HG02852 (cell line): ENCODE data around the gene TP53INP2.
A peak's percentile ranks its signal among the peaks of the same experiment; 100 is the strongest.
"Not testable (repeated sequence)": the region's sequence is repeated elsewhere in the genome, so short reads cannot be mapped to it uniquely, and the experiment has no call there.

Experiments used
- ATAC-seq: cut with Tn5 transposase; IDR thresholded peaks from one replicate; pipeline ENCODE4 v1.9.1; 2021; ENCODE audit warnings: mild to moderate bottlenecking, moderate library complexity; ENCODE audit not compliant: unreplicated experiment

The TP53INP2 gene

DNA sequence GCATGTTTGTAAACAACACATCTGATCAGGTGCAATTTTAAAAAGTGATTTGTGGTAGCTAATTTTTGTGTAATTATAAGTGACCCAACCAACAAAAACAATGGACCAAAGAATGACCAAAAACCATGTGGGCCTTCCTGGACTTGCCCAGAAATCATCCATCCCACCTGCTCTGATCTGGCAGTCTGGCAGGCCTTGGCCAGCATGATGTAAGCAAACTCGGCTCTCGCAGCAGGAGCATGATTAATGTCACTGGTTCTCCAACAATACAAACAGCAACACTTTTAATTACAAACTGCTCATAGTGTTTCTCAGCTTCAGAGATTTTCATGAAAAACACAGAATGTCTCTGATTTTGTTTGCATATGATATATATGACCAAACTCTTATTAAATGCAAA is 16.1 kb downstream of the TP53INP2 start:
- no peak for ATAC-seq

- ATAC-seq, result not testable (repeated sequence)
Observed at GRCh38 chr20:34722560-34722959, 18.4 kb downstream of the TP53INP2 start.

DNA sequence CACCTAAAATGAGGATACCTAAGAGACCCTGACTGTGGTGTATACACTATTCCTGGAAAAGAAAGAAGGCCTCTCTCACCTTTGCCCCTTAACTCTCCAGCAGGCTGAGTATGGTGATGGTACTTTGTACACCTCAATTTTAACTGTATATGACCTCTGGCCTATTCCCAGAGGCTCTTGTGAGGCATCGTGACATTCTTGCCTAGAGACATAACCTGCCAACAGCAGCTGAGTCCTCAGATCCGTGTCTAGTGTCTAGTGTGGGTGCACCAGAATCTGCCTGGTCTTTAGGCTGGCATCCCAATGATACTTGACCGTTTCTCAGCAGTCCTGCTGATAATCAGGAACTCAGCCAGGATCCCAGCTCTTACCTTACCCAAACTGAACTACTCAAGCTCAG is 20.0 kb downstream of the TP53INP2 start:
- no peak for ATAC-seq

GRCh38 chr20:34729416-34729815 is 25.3 kb downstream of the TP53INP2 start:
- no peak for ATAC-seq

GRCh38 chr20:34732523-34732922 is 28.4 kb downstream of the TP53INP2 start:
- ATAC-seq, result no peak

DNA sequence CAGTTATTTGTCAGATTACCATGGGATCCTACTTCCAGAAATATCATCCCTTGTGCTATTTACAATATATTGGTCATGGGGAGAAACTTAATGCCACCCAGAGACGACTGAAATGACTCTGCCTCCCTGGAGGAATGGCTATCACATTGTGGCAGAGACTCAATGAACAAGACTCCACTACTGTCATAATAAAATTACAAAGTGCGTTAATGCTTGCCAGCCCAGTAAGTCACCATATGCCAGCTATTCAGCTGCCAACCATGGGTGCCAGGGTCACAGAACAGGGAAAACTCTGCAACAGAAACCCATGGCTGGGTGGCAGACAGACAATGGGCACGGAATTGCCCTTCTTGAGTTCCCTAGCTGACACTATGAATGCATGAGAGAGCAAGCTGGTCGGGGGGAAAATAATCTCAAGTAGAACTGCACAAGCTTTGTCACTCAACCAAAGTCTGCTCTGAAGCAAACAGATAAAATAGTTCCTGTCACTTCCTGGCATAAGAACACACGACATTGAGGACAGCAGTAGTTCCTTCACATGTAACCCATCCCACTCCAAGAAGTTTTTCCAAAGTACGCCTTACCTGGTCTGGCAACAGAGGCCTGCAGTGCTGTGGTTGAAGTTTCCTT is 32.1 kb downstream of the TP53INP2 start:
- no peak for ATAC-seq

GRCh38 chr20:34743039-34743438 is 38.9 kb downstream of the TP53INP2 start:
- no peak for ATAC-seq

GRCh38 chr20:34744340-34744739 is 40.2 kb downstream of the TP53INP2 start:
- ATAC-seq, result no peak

DNA sequence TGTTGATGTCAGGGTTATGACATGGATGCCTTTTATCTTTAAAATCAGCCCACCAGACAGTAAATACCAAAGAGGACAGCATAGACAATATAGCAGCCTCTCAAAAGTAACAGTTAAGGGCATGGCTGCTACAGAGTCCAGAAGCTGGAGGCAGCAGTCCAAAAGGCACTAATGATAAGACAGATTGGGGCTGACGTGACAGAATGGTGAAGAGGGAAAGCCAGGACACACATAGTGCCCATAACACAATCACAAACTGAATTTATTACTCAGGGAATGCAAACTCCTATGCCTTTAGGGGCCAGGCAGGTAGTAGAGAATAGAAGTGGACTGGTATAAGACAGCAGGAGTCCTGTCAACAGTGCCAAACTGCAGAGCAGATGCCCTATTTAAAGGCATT is 40.7 kb downstream of the TP53INP2 start:
- ATAC-seq, result no peak

GRCh38 chr20:34746674-34747073 is 42.5 kb downstream of the TP53INP2 start:
- ATAC-seq, result no peak

DNA sequence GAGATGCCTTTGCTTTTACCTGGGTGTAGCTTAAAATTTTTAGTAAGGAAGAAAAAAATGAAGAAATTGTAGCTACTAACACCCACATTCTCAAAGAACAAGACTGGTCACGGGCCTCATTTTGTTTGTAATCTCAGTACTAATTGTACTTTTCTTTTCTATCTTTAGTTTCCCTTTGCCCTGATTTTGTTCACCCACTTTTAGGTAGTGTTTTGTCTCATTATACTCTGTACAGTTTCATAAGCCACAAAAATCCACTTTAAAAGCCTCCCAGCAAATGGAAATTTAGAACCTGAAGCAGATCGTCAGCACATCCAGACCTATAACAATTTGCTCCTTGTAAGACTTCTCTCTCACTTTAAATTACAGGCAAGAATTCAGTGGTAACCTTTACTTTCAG is 43.3 kb downstream of the TP53INP2 start:
- no peak for ATAC-seq

- no peak for ATAC-seq
Observed at GRCh38 chr20:34748709-34749108, 44.6 kb downstream of the TP53INP2 start.

GRCh38 chr20:34750484-34750883 is 46.3 kb downstream of the TP53INP2 start:
- no peak for ATAC-seq

GRCh38 chr20:34751453-34751852 is 47.3 kb downstream of the TP53INP2 start:
- no peak for ATAC-seq

GRCh38 chr20:34753706-34754461 is 49.7 kb downstream of the TP53INP2 start:
- no peak for ATAC-seq

DNA sequence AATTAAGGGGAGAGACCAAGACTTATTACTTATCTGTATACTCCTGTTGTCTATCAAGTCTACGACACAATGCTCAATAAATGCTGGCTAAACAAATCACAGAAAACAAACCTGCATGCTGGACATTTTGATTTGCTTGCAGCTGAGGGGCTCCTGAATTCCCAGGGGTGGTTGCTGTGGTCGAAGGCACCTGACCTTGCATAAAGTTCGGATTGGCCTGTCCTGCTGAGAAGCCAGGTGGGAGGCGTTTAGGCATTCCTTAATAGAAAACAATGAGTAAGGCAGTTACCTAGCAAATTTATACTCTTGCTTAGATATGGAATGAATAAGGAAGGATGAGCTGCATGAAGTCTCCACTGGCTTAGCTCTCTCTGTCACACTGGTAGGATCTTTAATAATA is 50.5 kb downstream of the TP53INP2 start:
- ATAC-seq, result no peak

DNA sequence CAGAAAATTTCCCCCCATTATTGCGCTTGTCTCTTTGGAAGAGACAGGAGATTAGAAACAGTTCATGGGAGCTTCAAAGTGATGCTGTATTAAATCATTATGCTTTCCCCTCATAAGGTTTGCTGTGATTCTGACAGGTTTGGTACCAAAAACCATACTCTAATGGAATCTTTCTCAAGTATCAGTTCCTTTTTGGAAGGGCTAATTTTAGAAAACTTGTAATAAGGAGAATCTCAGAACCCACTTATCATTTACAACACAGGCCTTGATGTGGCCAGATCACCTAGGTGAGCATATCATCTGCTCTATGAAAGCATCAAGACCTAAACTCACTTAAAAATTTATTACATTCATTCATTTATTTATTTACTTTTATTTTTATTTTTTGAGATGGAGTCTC is 51.2 kb downstream of the TP53INP2 start:
- ATAC-seq, result peak; percentile 43

DNA sequence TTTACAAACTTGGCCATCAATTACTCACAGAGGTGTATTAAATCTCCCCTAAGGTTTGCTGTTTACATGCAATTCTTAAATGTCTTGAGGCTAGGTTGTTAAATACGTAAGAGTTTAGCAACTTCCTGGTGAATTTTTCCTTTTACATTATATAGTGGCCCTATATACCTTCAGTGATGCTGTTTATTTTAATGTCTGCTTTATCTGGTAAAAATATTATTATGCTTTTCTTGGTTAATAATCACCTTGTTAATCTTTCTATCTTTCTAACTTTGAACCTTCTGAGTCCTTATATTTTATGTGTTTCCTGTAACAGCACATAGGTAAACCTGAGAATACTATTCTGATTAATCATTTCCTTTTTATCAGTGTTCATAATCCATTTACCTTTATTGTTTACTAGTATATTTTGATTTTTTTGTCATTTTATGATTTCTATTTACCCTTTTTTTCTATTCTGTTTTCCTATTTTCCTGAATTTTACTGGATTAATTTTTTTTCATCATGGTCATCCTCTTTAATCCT is 57.9 kb downstream of the TP53INP2 start:
- ATAC-seq, result no peak
